ENCODE results near the gene AFF3. TPM values are rescaled to one million over a fixed set of nuclear protein-coding genes. Genes with fewer than 3 reads are reported as not detected.

AFF3 gene
- total RNA-seq, 1 experiment from 2014 or later: 0.22 TPM

- Histone ChIP-seq H3K79me2 (ENCODE audit: insufficient read depth, low read length) (no peaks in the 10 kb centered on the region), H3K56ac (ENCODE audit: insufficient read length, low read depth, low read length) (no peak overlapping the region), H3K4me1 (ENCODE audit: insufficient read depth, low read length) (no peaks in the 10 kb centered on the region), H3K9ac (ENCODE audit: extremely low read depth, insufficient read length, low read length) (no peak overlapping the region), H2BK5ac (ENCODE audit: insufficient read length, low read length) (no peak overlapping the region), H3K27ac (ENCODE audit: insufficient read length, low read depth, low read length) (no peak overlapping the region), H3K23ac (ENCODE audit: insufficient read length, low read depth, low read length) (no peak overlapping the region), H4K91ac (ENCODE audit: insufficient read length, low read depth, low read length) (no peak overlapping the region), H3K79me1 (ENCODE audit: insufficient read depth, low read depth, low read length, poor library complexity, severe bottlenecking) (no peaks in the 10 kb centered on the region), H2BK120ac (ENCODE audit: low read depth, low read length, poor library complexity, severe bottlenecking) (no peak overlapping the region), H3K18ac (ENCODE audit: insufficient read length, low read depth, low read length) (no peak overlapping the region), H2BK12ac (ENCODE audit: insufficient read length, low read depth, low read length) (no peak overlapping the region), H2AFZ (ENCODE audit: low read length) (no peak overlapping the region), H3K23me2 (ENCODE audit: insufficient read length, low read depth, low read length, poor library complexity, severe bottlenecking) (no peaks in the 10 kb centered on the region), H3T11ph (ENCODE audit: low read length) (no peak overlapping the region), H3K4ac (ENCODE audit: low read depth, low read length) (no peak overlapping the region), H4K8ac (replicated peaks; ENCODE audit: insufficient read length, low read depth, low read length) (no peak overlapping the region), H3K9me3 (ENCODE audit: control insufficient read depth, low read depth, low read length) (no peaks in the 10 kb centered on the region), H2BK20ac (ENCODE audit: low read depth, low read length, poor library complexity, severe bottlenecking) (no peak overlapping the region), H3K14ac (ENCODE audit: insufficient read depth, low read length) (no peak overlapping the region), H4K5ac (ENCODE audit: insufficient read length, low read depth, low read length) (no peak overlapping the region), H3K27me3 (ENCODE audit: insufficient read depth, low read length) (no peaks in the 10 kb centered on the region), H2AK5ac (ENCODE audit: insufficient read length, low read length) (no peak overlapping the region), H3K4me2 (ENCODE audit: insufficient read depth, insufficient read length, low read length) (no peak overlapping the region), H2BK15ac (ENCODE audit: low read depth, low read length) (no peak overlapping the region), H4K20me1 (ENCODE audit: control insufficient read depth, insufficient read depth, insufficient read length) (no peaks in the 10 kb centered on the region)
- Mint-ChIP-seq H3K27ac (no peak overlapping the region), H3K36me3 (ENCODE audit: insufficient read depth in 1 of 3, low read depth in 3 of 3) (peaks cover 0 to 4% (median 0%) of the 10 kb centered on the region in 3 experiments; a peak in 1 of 7 replicates), H3K4me1 (peaks cover 5% of the 10 kb centered on the region in 2 experiments), H3K4me3 (no peak overlapping the region), H3K9me3 (peaks cover 3 to 6% of the 10 kb centered on the region in 2 experiments; a peak in 3 of 5 replicates), H3K27me3 (ENCODE audit: low read depth) (no peaks in the 10 kb centered on the region; the same call in 1 of the 2 replicates)
- no peak for DNase-seq
- TF ChIP-seq CTCF (conservative IDR thresholded peaks at IDR 0.05): no peak
- WGBS (ENCODE audit: extremely low coverage, insufficient read length, low lambda C conversion rate): no CpG with 5 or more reads among the region's 4 CpGs
Observed at GRCh38 chr2:99670768-99671734, 471.3 kb downstream of the AFF3 start.
